Osteoblast (primary cell): Measurements from ENCODE around the gene CASP10. TPM values are rescaled to one million over a fixed set of nuclear protein-coding genes. Genes with fewer than 3 reads are reported as not detected.

Experiments used
- DNase-seq: peaks from one replicate; pipeline ENCODE4 v3.0.0; 2011; ENCODE audit warnings: low spot score, mixed read lengths; ENCODE audit not compliant: insufficient read length; ENCODE audit errors: missing footprints
- H2AFZ ChIP-seq: 2 replicates; pipeline ENCODE4 v1.6.0; 2011; ENCODE audit warnings: mild to moderate bottlenecking, low read length
- H3K27ac ChIP-seq: 2 replicates; pipeline ENCODE4 v1.5.1; 2011; ENCODE audit warnings: mild to moderate bottlenecking, low read depth, low read length, moderate library complexity
- H3K27me3 ChIP-seq: 2 replicates; pipeline ENCODE4 v1.6.0; 2012; ENCODE audit warnings: mild to moderate bottlenecking, control low read depth, inconsistent platforms, low read length, moderate library complexity; ENCODE audit not compliant: insufficient read depth
- H3K36me3 ChIP-seq: 2 replicates; pipeline ENCODE4 v1.5.1; 2011; ENCODE audit warnings: mild to moderate bottlenecking, low read length, control low read depth, moderate library complexity; ENCODE audit not compliant: insufficient read depth
- H3K4me1 ChIP-seq: 2 replicates; pipeline ENCODE4 v1.5.1; 2011; ENCODE audit warnings: mild to moderate bottlenecking, low read length, control low read depth, moderate library complexity; ENCODE audit not compliant: insufficient read depth
- H3K4me2 ChIP-seq: 2 replicates; pipeline ENCODE4 v1.6.0; 2011; ENCODE audit warnings: mild to moderate bottlenecking, low read length; ENCODE audit not compliant: insufficient read depth
- H3K4me3 ChIP-seq: fragments of 200-600 bp; sonication (generic); 3 replicates; pipeline ENCODE4 v1.5.1; 2012; ENCODE audit warnings: mild to moderate bottlenecking, low read length, inconsistent platforms; ENCODE audit not compliant: insufficient read depth
- H3K79me2 ChIP-seq: 2 replicates; pipeline ENCODE4 v1.6.0; 2012; ENCODE audit warnings: mild to moderate bottlenecking, low read length, control low read depth, inconsistent platforms; ENCODE audit not compliant: insufficient read depth
- H3K9me3 ChIP-seq: 2 replicates; pipeline ENCODE4 v1.5.1; 2011; ENCODE audit warnings: low read depth, low read length, control low read depth
- H4K20me1 ChIP-seq: 2 replicates; pipeline ENCODE4 v1.6.0; 2012; ENCODE audit warnings: mild to moderate bottlenecking, low read length, control low read depth; ENCODE audit not compliant: insufficient read depth
- CTCF ChIP-seq: IDR thresholded peaks from 2 replicates; pipeline ENCODE4 v1.5.1; 2011; ENCODE audit warnings: mild to moderate bottlenecking, low read depth, low read length, moderate library complexity; ENCODE audit errors: extremely low read depth
- total RNA-seq: library from RNA; depleted of rRNA; stranded (reverse); fragments of >200 nt; gene quantifications from 2 replicates; pipeline ENCODE4 v1.2.3, GENCODE V29; 2012

CASP10 gene
- total RNA-seq, 1 donor, result 3.3 TPM

- Histone ChIP-seq H3K4me2 (no peak overlapping the region), H3K9me3 (no peaks in the 10 kb centered on the region), H2AFZ (no peak overlapping the region), H3K27me3 (no peaks in the 10 kb centered on the region), H3K27ac (no peak overlapping the region), H3K4me1 (peaks cover 7% of the 10 kb centered on the region), H4K20me1 (no peaks in the 10 kb centered on the region), H3K4me3 (no peak overlapping the region), H3K36me3 (no peaks in the 10 kb centered on the region), H3K79me2 (no peaks in the 10 kb centered on the region)
- no peak for TF ChIP-seq CTCF
- DNase-seq, result no peak
Observed at GRCh38 chr2:201199847-201200246, 16.9 kb downstream of the CASP10 start.

- H3K4me1 ChIP-seq, result peaks cover 7% of the 10 kb centered on the region
- no peak for DNase-seq
- H3K9me3 ChIP-seq, result no peaks in the 10 kb centered on the region
- no peak for TF ChIP-seq CTCF
- no peak overlapping the region for H3K4me2 ChIP-seq
- H3K27ac ChIP-seq, result no peak overlapping the region
- H3K36me3 ChIP-seq, result no peaks in the 10 kb centered on the region
- H3K4me3 ChIP-seq, result no peak overlapping the region
- H3K27me3 ChIP-seq, result no peaks in the 10 kb centered on the region
- H4K20me1 ChIP-seq, result no peaks in the 10 kb centered on the region
- no peak overlapping the region for H2AFZ ChIP-seq
- H3K79me2 ChIP-seq, result no peaks in the 10 kb centered on the region
Observed at GRCh38 chr2:201200345-201200744, 17.4 kb downstream of the CASP10 start.

- no peaks in the 10 kb centered on the region for H3K9me3 ChIP-seq
- no peaks in the 10 kb centered on the region for H4K20me1 ChIP-seq
- H3K4me1 ChIP-seq, result peaks cover 7% of the 10 kb centered on the region
- no peak for DNase-seq
- H3K36me3 ChIP-seq, result no peaks in the 10 kb centered on the region
- TF ChIP-seq CTCF, result no peak
- no peaks in the 10 kb centered on the region for H3K27me3 ChIP-seq
- no peak overlapping the region for H3K4me3 ChIP-seq
- H3K4me2 ChIP-seq, result no peak overlapping the region
- no peaks in the 10 kb centered on the region for H3K79me2 ChIP-seq
- peak overlapping the region; percentile 20 for H2AFZ ChIP-seq
- no peak overlapping the region for H3K27ac ChIP-seq
Observed at GRCh38 chr2:201201371-201201770, 18.4 kb downstream of the CASP10 start.

- H3K9me3 ChIP-seq, result no peaks in the 10 kb centered on the region
- peak; percentile 39 for DNase-seq
- no peaks in the 10 kb centered on the region for H3K36me3 ChIP-seq
- H3K79me2 ChIP-seq, result no peaks in the 10 kb centered on the region
- H3K27ac ChIP-seq, result no peak overlapping the region
- no peaks in the 10 kb centered on the region for H4K20me1 ChIP-seq
- H3K4me1 ChIP-seq, result peaks cover 7% of the 10 kb centered on the region
- no peaks in the 10 kb centered on the region for H3K27me3 ChIP-seq
- no peak overlapping the region for H3K4me2 ChIP-seq
- no peak overlapping the region for H3K4me3 ChIP-seq
- H2AFZ ChIP-seq, result peak overlapping the region; percentile 3
- no peak for TF ChIP-seq CTCF
Observed at GRCh38 chr2:201203916-201204654, 21.1 kb downstream of the CASP10 start.
